Keratinocyte (primary cell): ENCODE results near the gene AIP. TPM values are rescaled to one million over a fixed set of nuclear protein-coding genes. Genes with fewer than 3 reads are reported as not detected.

Experiments
- DNase-seq: peaks from one replicate; pipeline ENCODE4 v3.0.0-alpha.2; 2011; ENCODE audit warnings: low read depth, missing footprints, low spot score
- FAIRE-seq: peaks from 2 replicates; lab custom pipeline; 2011; peaks lifted over from hg19 to GRCh38; lab: Jason Lieb, UNC
- H2AFZ ChIP-seq: 2 replicates; pipeline ENCODE4 v1.6.0; 2012; ENCODE audit warnings: low read length, control low read depth, inconsistent platforms; ENCODE audit not compliant: control insufficient read depth
- H3K27ac ChIP-seq: 2 replicates; pipeline ENCODE4 v1.5.1; 2011; ENCODE audit warnings: low read length; ENCODE audit not compliant: control insufficient read depth, insufficient read depth
- H3K27me3 ChIP-seq: 3 replicates; pipeline ENCODE4 v1.6.0; 2011; ENCODE audit warnings: low read length; ENCODE audit not compliant: control insufficient read depth, insufficient read depth; ENCODE audit errors: extremely low read depth
- H3K36me3 ChIP-seq, 2 experiments: 2 replicates in 1 of 2; 3 replicates in 1 of 2; pipeline ENCODE4 v1.5.1; 2011; ENCODE audit warnings: low read length in 2 of 2, mild to moderate bottlenecking in 1 of 2; ENCODE audit not compliant: control insufficient read depth in 2 of 2, insufficient read depth in 2 of 2; ENCODE audit errors: extremely low read depth in 1 of 2
- H3K4me1 ChIP-seq: 3 replicates; pipeline ENCODE4 v1.5.1; 2011; ENCODE audit warnings: low read length; ENCODE audit not compliant: control insufficient read depth, insufficient read depth; ENCODE audit errors: extremely low read depth
- H3K4me2 ChIP-seq: 3 replicates; pipeline ENCODE4 v1.6.0; 2011; ENCODE audit warnings: low read depth, low read length; ENCODE audit not compliant: control insufficient read depth, insufficient read depth; ENCODE audit errors: extremely low read depth
- H3K4me3 ChIP-seq, 3 experiments: fragments of 200-600 bp in 1 of 3; sonication (generic) in 1 of 3; 2 replicates in 2 of 3; 3 replicates in 1 of 3; pipeline ENCODE4 v1.5.1; 2011 to 2016; ENCODE audit warnings: low read length in 3 of 3, mild to moderate bottlenecking in 3 of 3, control low read depth in 2 of 3, inconsistent platforms in 1 of 3, low read depth in 1 of 3, mixed read lengths in 1 of 3, mixed run types in 1 of 3, moderate library complexity in 1 of 3; ENCODE audit not compliant: control insufficient read depth in 2 of 3, insufficient read depth in 2 of 3; ENCODE audit errors: extremely low read depth in 1 of 3
- H3K79me2 ChIP-seq: 2 replicates; pipeline ENCODE4 v1.6.0; 2012; ENCODE audit warnings: low read length; ENCODE audit not compliant: control insufficient read depth, insufficient read depth
- H3K9ac ChIP-seq: 3 replicates; pipeline ENCODE4 v1.6.0; 2011; ENCODE audit warnings: low read length; ENCODE audit not compliant: control insufficient read depth, insufficient read depth; ENCODE audit errors: extremely low read depth
- H3K9me1 ChIP-seq: 3 replicates; pipeline ENCODE4 v1.6.0; 2011; ENCODE audit warnings: low read length; ENCODE audit not compliant: control insufficient read depth, insufficient read depth; ENCODE audit errors: extremely low read depth
- H3K9me3 ChIP-seq: 2 replicates; pipeline ENCODE4 v1.5.1; 2012; ENCODE audit warnings: low read depth, low read length; ENCODE audit not compliant: control insufficient read depth
- H4K20me1 ChIP-seq: 3 replicates; pipeline ENCODE4 v1.6.0; 2011; ENCODE audit warnings: low read length; ENCODE audit not compliant: control insufficient read depth, insufficient read depth; ENCODE audit errors: extremely low read depth
- EZH2 ChIP-seq: IDR thresholded peaks from one replicate; pipeline ENCODE4 v1.6.1; 2012; ENCODE audit warnings: inconsistent platforms, mild to moderate bottlenecking, low read length, moderate library complexity
- dilution Hi-C: fragments of 300-500 bp; cut with MboI; formaldehyde crosslinking; loops from one replicate; pipeline ENCODE4 v1.7.0; 2020; ENCODE audit warnings: low sequenced_read_pairs; ENCODE audit not compliant: extremely low pct_ligation_motif_present
- polyA plus RNA-seq, 5 experiments: library from polyadenylated mRNA; depleted of rRNA in 3 of 5; stranded (reverse) in 3 of 5; stranded (forward) in 1 of 5; unstranded in 1 of 5; fragments of >200 nt; gene quantifications; 1 replicate in 1 of 5; 2 replicates in 3 of 5; 3 replicates in 1 of 5; pipeline versions ENCODE4 v1.2.1 to v1.2.3, GENCODE V29; 2011 to 2012; ENCODE audit warnings: missing spikeins in 2 of 5, low read depth in 1 of 5, low replicate concordance in 1 of 5
- TF ChIP-seq, protein P1 (sequence below), 3 experiments: IDR thresholded peaks in 1 of 3; conservative IDR thresholded peaks in 1 of 3; optimal IDR thresholded peaks in 1 of 3; 2 replicates in 2 of 3; 3 replicates in 1 of 3; pipeline versions ENCODE3 to v1.5.1; 2011; ENCODE audit warnings: low read length in 3 of 3, mild to moderate bottlenecking in 3 of 3, moderate library complexity in 2 of 3, control low read depth in 1 of 3, inconsistent platforms in 1 of 3; ENCODE audit not compliant: insufficient read depth in 2 of 3; ENCODE audit errors: extremely low read depth in 1 of 3

AIP gene
- polyA plus RNA-seq, 1 donor (not counting 4 experiments of a cell fraction or from before 2014, with no cell fraction given) = 32.5 TPM

DNA sequence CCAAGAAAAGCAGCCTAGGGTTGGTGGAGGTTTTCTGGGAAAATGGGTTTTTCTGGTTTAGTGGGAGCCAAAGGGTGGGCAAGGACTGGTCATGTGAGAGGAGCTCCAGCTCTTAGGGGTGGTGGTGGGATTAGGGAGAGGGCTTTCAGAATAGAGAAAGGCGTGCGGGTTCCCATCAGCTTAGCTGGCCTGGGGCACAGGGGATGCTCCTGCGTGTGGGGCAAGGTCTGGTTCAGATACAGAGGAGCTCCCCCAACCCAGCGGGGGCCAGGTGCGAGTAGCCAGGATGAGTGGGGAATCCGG, 14.4 kb upstream of the AIP start:
- no peak for DNase-seq
- TF ChIP-seq EZH2 = no peak
- TF ChIP-seq, protein P1, sequence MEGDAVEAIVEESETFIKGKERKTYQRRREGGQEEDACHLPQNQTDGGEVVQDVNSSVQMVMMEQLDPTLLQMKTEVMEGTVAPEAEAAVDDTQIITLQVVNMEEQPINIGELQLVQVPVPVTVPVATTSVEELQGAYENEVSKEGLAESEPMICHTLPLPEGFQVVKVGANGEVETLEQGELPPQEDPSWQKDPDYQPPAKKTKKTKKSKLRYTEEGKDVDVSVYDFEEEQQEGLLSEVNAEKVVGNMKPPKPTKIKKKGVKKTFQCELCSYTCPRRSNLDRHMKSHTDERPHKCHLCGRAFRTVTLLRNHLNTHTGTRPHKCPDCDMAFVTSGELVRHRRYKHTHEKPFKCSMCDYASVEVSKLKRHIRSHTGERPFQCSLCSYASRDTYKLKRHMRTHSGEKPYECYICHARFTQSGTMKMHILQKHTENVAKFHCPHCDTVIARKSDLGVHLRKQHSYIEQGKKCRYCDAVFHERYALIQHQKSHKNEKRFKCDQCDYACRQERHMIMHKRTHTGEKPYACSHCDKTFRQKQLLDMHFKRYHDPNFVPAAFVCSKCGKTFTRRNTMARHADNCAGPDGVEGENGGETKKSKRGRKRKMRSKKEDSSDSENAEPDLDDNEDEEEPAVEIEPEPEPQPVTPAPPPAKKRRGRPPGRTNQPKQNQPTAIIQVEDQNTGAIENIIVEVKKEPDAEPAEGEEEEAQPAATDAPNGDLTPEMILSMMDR (optimal IDR thresholded peaks at IDR 0.05 in 1 of 3, IDR thresholded peaks at IDR 0.05 in 1 of 3, conservative IDR thresholded peaks at IDR 0.05 in 1 of 3; ENCODE audit: extremely low read depth in 1 of 3, insufficient read depth in 2 of 3, low read length in 3 of 3) = no peak
- Histone ChIP-seq H4K20me1 (no peaks in the 10 kb centered on the region), H3K27ac (peak overlapping the region; percentile 63), H3K9me3 (no peaks in the 10 kb centered on the region), H3K4me1 (peaks cover 23% of the 10 kb centered on the region), H3K36me3 (peaks cover 0 to 5% of the 10 kb centered on the region in 2 experiments), H3K27me3 (no peaks in the 10 kb centered on the region), H3K9me1 (no peaks in the 10 kb centered on the region), H3K4me3 (peak overlapping the region; percentile 63 to 74 (median 74)), H2AFZ (no peak overlapping the region), H3K79me2 (no peaks in the 10 kb centered on the region), H3K4me2 (peak overlapping the region; percentile 82), H3K9ac (peak overlapping the region; percentile 68)
- dilution Hi-C loops = no loop called here
- FAIRE-seq = no peak

DNA sequence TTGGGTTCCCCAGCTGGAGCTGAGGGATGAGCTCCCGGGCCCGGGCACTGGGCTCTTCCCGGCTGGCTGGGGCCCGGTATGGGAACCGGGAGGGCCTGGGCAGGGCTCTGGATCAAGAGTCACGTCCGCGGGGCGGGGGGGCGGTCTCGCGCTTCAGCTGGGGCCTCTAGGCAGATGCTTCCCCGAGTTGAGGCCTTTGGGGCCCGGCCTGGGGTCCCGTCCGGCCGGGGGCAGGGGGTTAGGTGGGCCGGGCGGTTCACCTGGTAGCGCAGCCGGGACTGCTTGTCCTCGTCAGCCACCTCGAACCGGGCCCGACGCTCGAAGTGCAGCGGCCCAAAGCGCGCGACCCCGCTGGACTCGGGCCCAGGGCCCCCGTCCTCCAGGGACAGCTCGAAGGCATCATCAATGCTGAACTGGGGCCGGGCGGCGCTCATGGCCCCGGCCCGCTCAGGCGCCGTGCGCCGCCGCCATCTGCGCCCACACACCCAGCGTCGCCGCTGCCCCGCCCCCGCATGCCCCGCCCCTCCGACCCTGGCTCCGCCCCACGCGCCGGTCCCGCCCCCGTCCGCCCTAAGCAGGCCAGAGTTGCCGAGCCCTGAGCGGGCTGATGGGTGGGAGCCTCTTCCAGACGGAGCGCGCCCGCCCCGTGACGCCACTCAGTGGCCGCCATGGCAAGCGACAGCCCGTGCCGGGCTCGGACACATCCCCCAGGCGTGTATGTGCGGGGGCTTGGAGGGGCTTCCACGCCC, 13.9 kb upstream of the AIP start, which contains the start of gene TMEM134:
Gene TMEM134, minus strand, starts transcription at position 493 of the 749 bp plus-strand sequence. Its CDS starts 59 bp downstream, at position 434.
- Histone ChIP-seq H3K4me3 (peak within 1 kb of the TSS; percentile 63 to 74 (median 74)), H4K20me1 (no peaks in the 10 kb centered on the region), H3K9ac (peak within 1 kb of the TSS; percentile 68), H3K27me3 (no peaks in the 10 kb centered on the region), H3K27ac (peak within 1 kb of the TSS; percentile 63), H3K4me1 (peaks cover 18% of the 10 kb centered on the region), H2AFZ (peak within 1 kb of the TSS; percentile 17), H3K9me1 (no peaks in the 10 kb centered on the region), H3K4me2 (peak within 1 kb of the TSS; percentile 82), H3K79me2 (no peaks in the 10 kb centered on the region), H3K9me3 (no peaks in the 10 kb centered on the region), H3K36me3 (peaks cover 0 to 5% of the 10 kb centered on the region in 2 experiments)
- TF ChIP-seq, protein P1 (optimal IDR thresholded peaks at IDR 0.05 in 1 of 3, IDR thresholded peaks at IDR 0.05 in 1 of 3, conservative IDR thresholded peaks at IDR 0.05 in 1 of 3; ENCODE audit: extremely low read depth in 1 of 3, insufficient read depth in 2 of 3, low read length in 3 of 3) = peak in 2 of 3 experiments; percentile 57 to 73
- no peak for TF ChIP-seq EZH2
- FAIRE-seq (no peak), DNase-seq (no peak)
- dilution Hi-C loops = no loop called here
